Myocyte (in vitro differentiated cells): ENCODE data around the gene GSE1. TPM values are rescaled to one million over a fixed set of nuclear protein-coding genes. Genes with fewer than 3 reads are reported as not detected.

Source experiments
- DNase-seq: peaks from one replicate; pipeline ENCODE4 v3.0.0-alpha.2; 2012; ENCODE audit warnings: low read depth
- total RNA-seq: library from RNA; depleted of rRNA; stranded (reverse); fragments of >200 nt; gene quantifications from 2 replicates; pipeline ENCODE4 v1.2.3, GENCODE V29; 2014

The GSE1 gene
- total RNA-seq, 1 donor from 2014 or later = 37.4 TPM

DNA sequence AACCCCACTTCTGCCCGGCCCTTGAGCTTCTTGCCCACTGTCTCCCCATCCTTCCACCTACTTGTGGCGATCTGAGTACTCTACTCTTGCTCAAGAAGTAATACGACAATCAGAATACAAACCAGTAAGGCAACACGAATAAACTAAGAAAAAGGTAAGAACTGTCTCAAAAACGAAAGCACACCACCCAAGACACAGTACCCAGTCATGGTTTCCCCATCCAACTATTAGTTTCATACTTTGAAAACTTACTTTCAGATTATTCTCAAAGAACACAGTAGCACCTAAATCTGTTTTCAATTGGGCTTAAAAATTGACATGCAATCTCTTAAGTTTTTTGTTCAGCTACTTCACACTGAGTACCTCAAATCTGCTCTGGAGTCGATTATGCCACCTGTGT lies 61.7 kb downstream of the GSE1 start:
- DNase-seq = no peak

DNA sequence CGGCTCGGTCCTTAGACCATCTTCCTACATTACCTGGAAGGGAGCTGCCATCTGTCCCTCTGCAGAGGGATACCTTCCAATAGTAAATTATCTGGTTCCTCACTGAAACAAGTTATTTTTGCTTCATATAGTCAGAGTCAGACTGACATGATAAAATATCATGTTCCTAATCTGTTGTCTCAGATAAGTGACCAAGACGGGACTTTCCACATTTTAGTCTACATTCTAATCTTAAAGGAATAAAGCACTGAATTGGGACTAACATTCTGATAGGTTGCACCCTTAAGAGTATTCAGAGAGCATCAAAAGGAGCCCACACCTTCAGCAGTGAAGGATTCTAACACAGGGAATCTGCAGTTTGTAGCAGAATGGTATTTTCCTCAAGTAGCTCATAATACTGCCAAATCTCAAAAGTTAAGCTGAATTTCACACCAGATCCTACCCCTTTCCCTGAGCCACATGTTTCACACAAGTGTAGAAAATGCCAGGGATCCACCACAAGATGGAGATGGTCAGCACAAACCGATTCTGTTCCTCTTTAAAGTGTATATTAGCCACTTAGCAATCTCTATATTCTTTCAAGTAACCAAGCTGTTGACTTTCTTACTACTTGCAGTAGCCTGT lies 62.2 kb downstream of the GSE1 start:
- DNase-seq = peak; percentile 13

DNA sequence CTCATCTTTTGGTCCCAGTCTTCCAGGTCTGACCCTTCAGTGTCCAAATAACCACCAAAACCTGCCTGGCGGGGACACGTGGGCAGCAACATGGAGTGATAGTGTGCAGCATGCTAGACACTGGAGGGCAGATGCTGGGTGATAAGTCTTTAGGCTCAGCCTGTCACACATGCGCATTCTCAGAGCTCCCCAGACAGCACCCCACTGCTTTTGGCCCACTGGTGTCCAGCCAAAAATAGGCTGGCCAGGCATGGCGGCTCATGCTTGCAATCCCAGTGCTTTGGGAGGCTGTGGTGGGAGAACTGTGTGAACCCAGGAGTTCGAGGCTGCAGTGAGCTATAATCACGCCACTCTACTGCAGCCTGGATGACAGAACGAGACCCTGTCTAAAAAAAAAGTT lies 63.3 kb downstream of the GSE1 start:
- no peak for DNase-seq

DNA sequence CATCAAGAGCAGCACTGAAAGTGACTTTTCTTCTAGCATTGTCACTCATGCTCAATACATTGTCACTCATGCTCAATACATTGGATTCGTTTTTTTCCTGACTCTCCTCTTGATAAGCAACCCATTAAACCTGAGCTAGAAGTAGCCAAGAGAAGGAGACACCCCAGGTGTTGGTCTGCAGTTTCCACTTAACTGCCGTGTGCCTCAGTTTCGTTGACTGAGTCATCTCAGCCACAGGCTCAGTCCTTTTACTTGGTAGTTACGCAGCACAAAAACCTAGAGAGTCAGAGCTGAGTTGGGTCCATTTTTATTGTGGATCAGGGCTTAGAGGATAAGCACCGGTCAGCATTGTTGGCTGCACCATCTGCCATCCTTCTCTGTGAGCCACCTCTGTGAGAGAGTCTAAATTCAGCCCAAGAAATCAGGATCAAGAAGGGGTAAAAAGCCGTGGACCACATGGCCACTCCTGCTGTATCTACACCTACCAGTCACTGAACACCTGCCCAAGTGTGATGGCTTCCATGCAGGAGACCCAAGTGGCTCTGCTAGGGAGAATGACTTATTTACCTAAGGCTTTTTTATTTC lies 64.4 kb downstream of the GSE1 start:
- DNase-seq = no peak

DNA sequence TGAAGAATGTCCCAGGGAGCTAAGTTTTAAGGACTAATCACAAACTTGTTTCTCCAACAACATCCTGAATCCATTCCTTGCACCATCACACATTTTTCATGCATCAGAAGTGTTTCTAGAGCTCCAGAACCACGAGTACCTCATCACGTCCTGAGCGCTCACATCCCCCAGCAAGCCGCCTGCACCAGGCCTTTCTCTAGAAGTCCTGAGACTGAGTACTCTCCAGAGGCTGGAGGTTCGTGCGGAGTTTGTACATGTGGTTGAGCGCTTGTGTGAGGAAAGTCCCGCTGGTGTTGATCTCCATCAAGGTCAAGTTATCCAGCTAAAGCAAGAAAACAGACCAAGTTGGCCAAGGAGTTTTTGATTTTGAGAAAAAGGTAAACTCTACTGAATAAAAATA lies 64.9 kb downstream of the GSE1 start:
- no peak for DNase-seq

DNA sequence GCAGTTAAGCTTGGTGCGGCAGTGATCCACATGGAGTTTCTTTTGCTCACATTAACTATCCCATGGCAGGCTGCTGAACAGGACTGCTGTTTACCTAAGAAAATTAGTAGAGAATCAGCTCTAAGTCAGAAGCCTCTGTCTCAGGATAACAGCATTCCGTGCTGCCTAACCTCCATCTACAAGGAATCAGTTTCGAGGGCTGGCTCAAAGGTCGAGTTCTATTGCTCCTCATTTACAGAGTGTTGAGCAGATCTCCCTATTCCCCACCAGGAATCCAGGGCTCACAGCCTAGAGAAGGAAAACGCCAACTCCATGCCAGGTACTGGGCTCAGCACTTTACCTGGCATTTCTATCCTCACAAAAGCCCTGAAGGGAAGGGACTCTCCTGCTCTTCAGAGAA lies 65.7 kb downstream of the GSE1 start:
- DNase-seq = no peak

DNA sequence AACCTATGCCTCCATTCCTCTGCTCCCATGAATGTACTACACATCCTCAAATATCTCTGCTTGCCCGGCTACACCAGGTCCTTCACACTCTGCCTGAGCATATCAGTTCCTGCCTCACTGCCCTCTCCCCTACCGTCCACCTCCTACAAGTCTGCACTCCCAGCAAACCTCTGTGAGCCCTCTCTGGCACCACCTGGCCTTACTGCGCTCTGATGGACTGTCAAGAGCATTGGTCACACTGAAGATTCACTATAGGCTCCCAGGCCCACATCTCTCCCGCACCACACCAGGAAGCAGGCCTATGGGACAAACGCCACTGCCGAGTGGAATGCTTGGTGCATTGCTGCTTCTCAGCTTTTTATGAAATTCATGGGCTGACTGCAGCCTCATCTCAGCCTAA lies 66.7 kb downstream of the GSE1 start:
- no peak for DNase-seq

DNA sequence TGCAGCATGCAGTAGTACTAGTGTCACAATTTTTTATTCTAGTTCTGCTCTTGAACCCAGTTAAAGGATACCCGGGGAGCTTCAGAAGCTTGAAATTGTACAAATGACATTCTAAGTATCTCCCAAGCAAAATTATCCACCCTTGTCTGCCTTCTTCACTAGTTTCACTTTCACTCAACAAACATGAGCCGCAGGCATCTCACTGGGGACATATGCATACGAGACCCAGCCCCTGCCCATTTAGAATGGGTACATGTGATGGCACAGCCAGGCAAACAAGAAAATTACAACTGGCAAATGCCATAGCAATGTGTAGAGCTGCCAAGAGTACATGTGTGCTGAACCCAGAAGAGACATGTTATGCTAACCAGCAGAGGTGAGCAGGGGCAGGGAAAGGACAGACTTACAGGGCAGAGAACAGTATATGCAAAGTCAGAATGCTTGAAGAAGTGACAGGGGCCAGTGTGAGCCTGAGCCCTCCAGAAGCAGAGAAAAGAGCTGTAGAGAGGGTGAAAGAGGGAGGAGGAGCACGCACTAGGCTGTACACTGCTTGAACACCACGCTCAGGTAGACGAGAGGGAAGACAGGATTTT lies 67.3 kb downstream of the GSE1 start:
- DNase-seq = no peak

DNA sequence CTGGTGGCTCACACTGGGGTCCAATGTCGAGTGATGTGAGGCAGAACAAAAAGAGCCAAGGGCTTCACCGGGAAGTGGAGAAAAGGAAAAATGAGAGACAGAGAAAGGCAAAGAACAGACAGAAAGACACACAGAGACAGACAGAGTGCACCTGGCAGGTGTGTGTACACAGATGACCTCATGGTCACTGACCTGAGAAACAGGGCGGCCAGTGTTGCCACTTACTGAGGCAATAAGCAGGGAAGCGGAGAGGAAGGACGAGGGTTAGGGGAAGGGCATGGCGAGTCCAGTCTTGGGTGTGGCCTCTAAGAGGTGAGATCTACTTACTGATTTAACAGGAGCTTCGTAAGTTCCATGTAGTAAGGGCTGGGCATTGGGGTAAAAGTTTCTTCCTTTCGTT lies 68.1 kb downstream of the GSE1 start:
- no peak for DNase-seq

DNA sequence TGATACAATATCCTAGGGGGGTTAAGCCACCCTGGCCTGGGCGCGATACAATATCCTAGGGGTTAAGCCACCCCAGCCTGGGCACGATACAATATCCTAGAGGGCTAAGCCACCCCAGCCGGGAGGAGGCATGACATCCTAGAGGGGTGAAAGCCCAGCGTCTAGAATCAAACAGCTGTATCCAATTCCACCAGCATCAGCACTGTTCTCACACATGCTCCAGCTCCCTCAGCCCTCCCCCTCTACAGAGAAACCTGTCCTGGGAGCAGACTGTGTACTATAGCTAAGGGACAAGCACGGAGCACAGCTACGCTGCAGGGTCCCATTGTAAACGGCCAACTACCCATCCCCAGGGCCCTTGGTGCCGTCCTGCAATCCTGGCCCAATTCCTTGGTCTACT lies 69.4 kb downstream of the GSE1 start:
- no peak for DNase-seq

DNA sequence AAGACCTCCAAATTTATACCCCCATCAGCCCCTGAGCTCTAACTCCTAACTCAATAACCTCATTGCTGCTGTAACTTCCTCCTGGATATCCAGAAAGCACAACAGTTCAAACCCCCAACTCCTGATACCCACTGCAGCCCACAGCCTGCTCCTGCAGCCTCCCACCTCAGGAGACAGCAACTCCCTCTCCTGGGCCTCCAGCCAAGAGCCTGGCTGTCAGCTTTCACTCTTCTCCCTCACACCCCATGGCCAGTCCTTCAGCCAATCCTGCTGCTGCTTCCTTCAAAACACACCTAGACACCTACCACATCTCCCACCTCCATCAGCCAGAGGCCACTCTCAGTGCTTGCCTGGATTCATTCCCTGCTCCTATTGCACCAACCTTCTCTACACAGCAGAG lies 70.2 kb downstream of the GSE1 start:
- DNase-seq = no peak

DNA sequence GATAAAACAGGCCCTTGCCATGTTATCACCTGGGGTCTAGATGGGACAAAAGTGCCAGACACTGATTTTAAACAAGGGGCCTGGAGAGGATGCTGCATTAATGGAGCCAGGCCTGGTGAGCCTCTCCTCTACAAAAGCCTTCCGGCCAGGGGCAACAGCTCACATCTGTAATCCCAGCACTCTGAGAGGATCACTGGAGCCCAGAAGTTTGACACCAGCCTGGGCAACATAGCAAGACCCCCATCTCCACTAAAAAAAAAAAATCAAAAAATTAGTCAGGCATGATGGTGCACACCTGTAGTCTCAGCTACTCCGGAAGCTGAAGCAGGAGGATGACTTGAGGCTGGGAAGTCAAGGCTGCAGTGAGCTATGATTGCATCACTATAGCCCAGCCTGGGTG lies 72.1 kb downstream of the GSE1 start:
- DNase-seq = no peak

DNA sequence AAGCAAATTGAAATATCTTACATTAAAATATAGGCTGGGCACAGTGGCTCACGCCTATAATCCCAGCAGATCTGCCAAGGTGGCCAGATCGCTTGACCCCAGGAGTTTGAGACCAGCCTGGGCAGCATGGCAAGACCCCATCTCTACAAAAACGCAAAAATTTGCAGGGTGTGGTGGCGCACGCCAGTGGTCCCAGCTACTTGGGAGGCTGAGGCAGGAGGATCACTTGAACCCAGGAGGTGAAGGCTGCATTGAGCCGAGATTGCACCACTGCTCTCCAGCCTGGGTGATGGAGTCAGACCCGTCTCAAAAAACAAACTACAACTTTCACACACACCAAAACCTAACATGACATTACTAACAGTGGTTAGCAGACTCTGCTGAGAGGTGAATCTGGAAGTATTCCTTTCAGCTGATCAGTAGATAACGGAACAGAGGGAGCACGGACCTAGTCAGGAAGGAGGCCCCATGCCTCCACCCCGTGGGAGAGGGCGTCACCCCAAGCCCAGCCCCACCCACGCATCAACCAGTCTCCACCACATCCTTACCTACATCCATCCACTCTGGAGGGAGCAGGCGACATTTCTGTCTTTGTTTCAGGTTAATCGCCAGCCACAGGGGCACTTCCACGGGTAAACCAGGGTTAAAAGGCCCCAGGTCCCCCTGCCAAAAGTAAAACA lies 73.9 kb downstream of the GSE1 start:
- DNase-seq = no peak

DNA sequence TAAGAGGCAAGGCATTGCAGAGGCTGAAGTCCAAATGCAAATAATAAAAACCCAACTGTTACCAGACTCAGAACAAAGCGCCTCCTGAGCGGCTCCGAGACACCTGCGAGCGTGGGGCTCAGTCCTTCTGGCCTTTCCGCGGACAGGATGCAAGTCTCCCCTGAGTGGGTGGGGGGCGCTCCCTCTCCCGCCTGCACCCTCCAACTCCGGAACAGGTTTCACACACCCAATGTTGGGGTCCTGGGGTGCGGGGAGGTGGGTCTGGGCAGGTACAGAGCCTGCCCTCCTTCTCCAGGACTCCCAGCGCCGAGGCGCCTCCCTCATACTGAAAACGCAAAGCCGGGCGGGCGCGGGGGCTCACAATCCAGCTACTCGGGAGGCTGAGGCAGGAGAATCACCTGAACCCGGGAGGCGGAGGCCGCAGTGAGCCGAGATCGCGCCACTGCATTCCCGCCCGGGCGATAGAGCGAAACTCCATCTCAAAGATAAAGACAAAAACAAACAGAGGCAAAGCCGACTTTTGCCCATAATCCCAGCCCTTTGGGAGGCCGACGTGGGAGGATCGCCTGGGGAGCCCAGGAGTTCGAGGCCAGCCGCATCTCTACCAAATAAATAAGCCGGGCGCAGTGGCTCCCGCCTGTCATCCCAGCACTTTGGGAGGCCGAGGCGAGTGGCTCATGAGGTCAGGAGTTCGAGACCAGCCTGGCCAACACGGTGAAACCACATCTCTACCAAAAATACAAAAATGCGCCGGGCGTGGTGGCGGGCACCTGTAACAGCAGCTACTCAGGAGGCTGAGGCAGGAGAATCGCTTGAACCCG lies 74.7 kb downstream of the GSE1 start:
- DNase-seq = no peak

DNA sequence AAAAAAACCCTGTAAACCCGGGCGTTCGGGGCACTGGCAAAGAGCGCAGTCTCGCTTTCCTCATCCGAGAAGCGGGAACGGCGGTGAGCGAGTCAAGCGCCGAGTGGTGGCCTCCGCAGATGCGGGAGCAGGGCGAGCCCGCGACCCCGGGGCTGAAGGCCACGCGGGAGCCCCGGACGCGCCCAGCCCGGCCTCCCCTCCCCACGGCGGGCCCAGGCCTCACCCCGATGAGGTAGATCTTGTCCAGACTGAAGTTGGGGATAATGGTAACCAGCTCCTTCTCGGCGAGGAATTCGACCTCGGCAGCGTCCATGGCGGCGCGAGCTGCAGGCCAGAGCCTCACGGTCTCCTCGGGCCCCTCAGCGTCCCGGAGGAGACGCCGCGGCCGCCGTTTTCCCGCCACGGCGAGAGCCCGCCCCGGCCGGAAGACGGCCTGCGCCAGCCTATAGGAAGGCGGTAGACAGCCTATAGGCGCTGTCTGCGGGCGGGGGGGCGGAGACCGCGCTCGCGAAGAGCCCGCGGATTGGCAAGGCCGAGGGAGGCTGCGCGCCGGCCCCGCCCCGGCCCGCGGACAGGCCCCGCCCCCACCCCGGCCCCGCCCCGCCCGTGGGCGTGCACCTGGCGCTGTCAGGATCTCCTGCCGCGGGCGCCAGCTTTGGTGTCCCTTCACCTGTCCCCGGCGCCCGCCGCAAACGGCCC lies 75.6 kb downstream of the GSE1 start, which contains the start of gene GINS2:
Gene GINS2 (minus strand): TSS at position 369 of the 699 bp plus-strand sequence. CDS start 56 bp downstream, at position 313.
- DNase-seq = peak; percentile 84

DNA sequence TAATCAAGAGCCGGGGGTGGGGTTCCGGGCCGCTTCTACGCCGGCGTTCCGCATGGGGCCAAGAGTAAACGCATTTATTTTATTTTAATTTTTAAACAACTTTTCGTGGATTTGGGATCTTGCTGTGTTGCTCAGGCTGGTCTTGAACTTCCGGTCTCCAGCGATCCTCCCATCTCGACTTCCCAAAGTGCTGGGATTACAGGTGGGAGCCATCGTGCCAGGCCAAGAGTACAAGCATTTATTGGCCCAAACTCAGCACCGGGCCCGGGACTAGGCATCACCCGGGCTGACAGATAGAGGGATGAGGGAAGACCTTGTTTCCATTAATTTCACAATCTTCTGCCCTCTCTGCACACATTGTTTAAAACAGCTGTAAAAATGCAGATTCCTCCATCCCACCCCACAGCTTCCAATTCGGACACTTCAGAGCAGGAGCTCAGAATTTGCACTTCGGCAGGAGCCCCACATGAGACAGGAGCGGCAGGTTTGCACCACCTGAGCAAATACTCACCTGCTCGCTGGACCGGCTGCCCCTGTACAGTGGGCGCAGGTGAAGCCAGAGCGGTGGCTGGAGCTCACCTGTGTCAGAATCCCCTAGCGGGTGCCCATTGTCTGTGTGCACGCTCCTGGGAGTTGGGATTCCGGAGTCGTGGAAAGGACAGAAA lies 76.3 kb downstream of the GSE1 start:
- no peak for DNase-seq

DNA sequence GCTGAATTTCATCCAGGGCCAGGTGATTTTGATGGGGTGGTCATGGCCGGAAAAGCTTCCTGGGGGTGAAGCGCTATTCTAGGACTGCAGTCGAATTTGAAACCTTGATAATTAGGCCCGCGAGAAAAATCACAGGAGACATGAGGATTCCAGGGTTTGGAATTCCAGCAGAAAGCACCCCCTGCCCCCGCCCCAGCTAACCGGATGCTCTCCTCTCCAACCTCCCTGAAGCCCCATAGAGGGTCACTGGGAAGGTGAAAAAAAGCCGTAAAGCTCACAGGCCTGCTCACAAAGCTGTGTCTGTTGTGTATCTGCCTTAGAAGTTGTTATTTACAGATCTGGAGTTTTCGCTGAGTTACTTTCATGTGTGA lies 76.8 kb downstream of the GSE1 start:
- no peak for DNase-seq

DNA sequence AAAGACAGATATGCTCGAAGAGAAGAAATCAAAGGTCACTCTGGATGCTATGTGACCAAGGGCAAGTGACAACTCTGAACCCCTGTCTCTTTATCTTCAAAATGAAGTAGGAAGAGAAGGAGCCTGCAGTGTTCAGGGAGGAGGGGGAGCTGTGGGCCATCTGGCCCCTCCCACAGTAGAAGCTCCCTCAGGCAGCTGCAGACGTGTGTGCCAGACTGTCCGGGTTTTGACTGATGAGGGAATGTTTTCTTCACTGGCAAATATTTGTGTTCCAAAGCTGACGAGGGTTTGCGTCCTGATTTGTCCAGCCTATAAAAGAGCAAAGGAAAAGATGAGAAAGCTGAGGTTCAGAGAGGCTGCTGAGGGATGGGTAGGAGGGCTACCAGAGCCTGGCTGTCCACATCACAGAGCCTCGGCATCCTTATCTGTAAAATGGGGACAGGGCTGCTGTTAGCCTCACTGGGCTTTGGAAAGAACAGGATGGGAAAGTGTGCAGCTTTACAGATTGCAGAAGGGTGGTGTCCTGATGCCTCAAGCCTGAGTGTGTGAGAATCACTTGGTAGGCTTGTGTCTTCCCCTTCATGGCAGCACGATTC lies 77.4 kb downstream of the GSE1 start:
- peak; percentile 34 for DNase-seq

DNA sequence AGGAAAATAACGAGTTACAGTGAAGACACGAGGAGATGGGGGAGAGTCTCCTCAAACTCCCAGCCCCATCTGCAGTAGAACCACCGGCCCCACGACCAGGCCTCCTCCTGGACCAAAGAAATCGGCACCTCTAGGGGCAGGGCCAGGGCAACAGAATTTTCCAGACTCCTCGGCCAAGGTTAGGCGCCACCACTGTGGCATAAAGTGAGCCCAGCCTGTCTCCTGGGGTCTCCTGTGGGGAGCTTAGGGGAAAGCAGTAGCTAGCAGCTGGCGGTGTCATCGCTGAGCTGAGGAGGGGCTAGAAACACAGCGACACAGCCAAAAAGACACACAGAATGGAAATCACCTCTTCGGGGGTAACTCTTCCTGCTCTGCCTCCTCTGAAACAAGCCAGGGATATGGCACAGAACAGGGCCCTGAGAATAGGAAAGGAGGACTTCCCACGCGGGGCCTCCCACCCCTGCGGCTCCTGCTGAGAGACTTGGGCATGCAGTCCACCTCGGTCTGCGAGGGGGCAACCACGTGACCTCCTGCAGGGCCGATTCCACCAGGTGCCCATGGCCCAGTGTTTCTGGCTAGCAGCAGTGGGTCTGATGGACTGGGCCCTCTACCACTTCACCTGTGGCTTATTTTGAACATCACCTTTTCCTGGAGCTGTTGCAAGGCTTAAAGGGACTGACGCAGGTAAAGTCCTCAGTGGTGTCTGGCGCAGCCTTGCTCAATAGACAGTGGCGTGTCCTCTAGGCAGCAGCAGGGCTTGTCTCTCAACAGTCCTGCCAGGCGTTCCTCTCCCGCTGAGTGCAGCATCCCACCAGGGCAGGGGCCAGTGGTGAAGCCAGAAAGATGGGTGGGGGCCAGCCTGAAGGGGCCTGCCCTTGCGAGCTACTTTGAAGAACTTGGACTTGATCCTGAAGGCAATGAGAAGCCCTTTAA lies 82.3 kb downstream of the GSE1 start:
- DNase-seq = no peak
